GM12878 (cell line): ENCODE results near the gene WWOX.

Experiments used
- ATF2 ChIP-seq: IDR thresholded peaks from 2 replicates; pipeline ENCODE4 v1.6.1; 2012; ENCODE audit warnings: low read length, inconsistent platforms
- MYC ChIP-seq: IDR thresholded peaks from 2 replicates; pipeline ENCODE4 v1.6.1; 2011; ENCODE audit warnings: mild to moderate bottlenecking, low read length, moderate library complexity, inconsistent platforms; ENCODE audit not compliant: insufficient read depth, insufficient replicate concordance, insufficient read length, severe bottlenecking
- POLR2AphosphoS5 ChIP-seq: IDR thresholded peaks from 2 replicates; pipeline ENCODE4 v1.6.1; 2011; ENCODE audit warnings: mild to moderate bottlenecking, low read length, inconsistent platforms
- TF ChIP-seq, protein P1 (sequence below), 3 experiments: IDR thresholded peaks in 2 of 3; conservative IDR thresholded peaks in 1 of 3; 2 replicates each; pipeline ENCODE4 v1.5.1; 2011; ENCODE audit warnings: low read depth in 3 of 3, low read length in 3 of 3, mild to moderate bottlenecking in 3 of 3, control low read depth in 2 of 3, moderate library complexity in 2 of 3, inconsistent platforms in 1 of 3, mixed read lengths in 1 of 3; ENCODE audit not compliant: control insufficient read depth in 2 of 3, insufficient read depth in 1 of 3; ENCODE audit errors: extremely low read depth in 1 of 3

- TF ChIP-seq POLR2AphosphoS5, result no peak
- TF ChIP-seq, protein P1, sequence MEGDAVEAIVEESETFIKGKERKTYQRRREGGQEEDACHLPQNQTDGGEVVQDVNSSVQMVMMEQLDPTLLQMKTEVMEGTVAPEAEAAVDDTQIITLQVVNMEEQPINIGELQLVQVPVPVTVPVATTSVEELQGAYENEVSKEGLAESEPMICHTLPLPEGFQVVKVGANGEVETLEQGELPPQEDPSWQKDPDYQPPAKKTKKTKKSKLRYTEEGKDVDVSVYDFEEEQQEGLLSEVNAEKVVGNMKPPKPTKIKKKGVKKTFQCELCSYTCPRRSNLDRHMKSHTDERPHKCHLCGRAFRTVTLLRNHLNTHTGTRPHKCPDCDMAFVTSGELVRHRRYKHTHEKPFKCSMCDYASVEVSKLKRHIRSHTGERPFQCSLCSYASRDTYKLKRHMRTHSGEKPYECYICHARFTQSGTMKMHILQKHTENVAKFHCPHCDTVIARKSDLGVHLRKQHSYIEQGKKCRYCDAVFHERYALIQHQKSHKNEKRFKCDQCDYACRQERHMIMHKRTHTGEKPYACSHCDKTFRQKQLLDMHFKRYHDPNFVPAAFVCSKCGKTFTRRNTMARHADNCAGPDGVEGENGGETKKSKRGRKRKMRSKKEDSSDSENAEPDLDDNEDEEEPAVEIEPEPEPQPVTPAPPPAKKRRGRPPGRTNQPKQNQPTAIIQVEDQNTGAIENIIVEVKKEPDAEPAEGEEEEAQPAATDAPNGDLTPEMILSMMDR (IDR thresholded peaks at IDR 0.05 in 2 of 3, conservative IDR thresholded peaks at IDR 0.05 in 1 of 3; ENCODE audit: control insufficient read depth in 2 of 3, extremely low read depth in 1 of 3, insufficient read depth in 1 of 3, low read depth in 3 of 3, low read length in 3 of 3), result no peak
- no peak for TF ChIP-seq ATF2
- TF ChIP-seq MYC, result no peak
These were observed 661.2 kb downstream of the WWOX start for GRCh38 chr16:78760611-78761010.
